ENCODE measurements around the gene SCAF4.

Gene SCAF4

GRCh38 chr21:31710586-31710985 is 21.3 kb downstream of the SCAF4 start:
- no peak for DNase-seq

- DNase-seq: no peak
Measured at GRCh38 chr21:31708541-31708940, 23.4 kb downstream of the SCAF4 start.

DNA sequence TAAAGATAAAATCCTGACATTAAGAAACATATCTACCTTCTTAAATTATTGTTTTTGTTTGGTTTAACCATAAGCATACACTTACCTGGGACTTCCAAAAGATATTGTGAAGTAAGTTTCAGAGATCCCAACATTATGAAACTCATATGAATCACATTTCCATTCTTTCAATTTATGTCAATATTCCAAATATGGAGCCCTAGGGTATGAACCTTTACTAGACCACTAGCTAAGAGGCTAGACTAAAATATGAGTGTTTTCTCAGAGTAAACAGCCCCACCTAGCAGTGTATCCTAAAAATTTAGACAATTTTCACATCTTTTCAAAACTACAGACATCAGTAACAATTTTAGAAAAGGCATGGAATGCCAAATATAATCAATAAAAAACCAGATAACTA is 24.4 kb downstream of the SCAF4 start:
- DNase-seq: no peak

DNA sequence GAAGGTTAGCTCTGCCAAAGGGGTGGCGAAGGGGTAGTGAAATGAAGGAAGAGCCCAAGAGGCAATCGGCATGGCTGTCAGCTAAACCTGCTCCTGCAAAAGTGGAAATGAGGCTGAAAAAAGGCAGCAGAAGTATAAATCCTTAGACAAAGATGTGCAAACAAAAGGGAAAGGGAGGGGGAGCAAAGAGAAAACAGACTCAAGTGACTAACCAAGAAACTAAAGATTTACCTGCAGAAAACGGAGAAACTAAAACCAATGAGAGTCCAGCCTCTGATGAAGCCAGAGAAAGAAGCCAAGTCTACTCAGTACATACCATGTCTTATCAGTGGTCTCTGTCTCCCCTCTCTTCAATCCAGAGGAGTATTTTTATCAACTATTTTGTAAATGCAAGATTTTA is 25.4 kb downstream of the SCAF4 start:
- no peak for DNase-seq

DNA sequence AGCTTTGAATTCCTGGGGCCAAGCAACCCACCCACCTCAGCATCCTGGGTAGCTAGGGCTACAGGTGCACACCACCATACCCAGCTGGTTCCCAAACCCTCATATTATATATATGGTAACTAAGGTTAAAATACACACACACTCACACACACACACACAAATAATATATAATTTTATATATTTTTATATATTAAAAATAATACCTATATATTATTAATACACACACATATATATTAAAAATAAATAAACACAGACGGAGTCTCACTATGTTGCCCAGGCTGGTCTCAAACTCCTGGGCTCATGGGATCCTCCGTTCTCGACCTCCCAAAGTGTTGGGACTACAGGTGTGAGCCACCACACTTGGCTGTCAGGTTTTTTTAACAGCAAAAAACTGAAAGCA is 31.9 kb downstream of the SCAF4 start:
- DNase-seq: no peak

- no peak for DNase-seq
Measured at GRCh38 chr21:31698461-31698860, 33.5 kb downstream of the SCAF4 start.

- DNase-seq: no peak
Measured at GRCh38 chr21:31696424-31696823, 35.5 kb downstream of the SCAF4 start.

DNA sequence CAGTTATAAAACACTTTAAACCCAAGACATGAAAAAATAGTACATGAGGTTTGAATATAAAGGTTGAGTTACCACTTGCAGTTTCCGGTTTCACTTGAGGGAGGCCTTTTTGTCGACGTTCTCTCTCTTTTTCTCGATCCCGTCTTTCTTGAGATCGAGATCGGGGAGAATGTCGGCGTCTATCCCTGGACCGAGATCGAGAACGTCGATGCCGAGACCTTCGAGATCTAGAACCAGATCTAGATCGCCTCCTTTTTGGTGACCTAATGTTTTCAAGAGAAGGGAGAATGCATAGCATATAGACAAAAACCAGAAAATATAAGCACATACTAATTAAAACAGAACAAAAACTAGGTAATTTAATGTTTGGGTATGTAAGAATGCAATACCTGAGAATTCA is 38.7 kb downstream of the SCAF4 start:
- no peak for DNase-seq

GRCh38 chr21:31688603-31689368 is 43.1 kb downstream of the SCAF4 start:
- DNase-seq: no peak

DNA sequence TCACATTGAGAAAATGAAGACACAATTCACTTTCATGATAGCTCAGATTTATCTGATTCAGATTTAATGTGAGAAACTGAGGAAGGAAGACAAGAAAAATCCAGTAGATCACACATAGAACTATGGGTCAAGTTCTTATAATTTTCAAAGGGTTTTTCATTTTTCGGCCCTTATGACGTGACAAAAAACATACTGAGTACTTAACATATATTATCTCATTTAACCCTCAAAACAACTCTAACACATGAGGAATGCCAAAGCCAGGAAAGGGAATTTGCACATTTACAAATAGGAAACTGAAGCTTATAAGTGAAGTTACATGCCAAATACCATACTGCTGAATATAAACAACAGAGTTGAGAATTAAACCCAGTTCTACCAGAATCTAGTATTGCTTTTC is 44.8 kb downstream of the SCAF4 start:
- no peak for DNase-seq

DNA sequence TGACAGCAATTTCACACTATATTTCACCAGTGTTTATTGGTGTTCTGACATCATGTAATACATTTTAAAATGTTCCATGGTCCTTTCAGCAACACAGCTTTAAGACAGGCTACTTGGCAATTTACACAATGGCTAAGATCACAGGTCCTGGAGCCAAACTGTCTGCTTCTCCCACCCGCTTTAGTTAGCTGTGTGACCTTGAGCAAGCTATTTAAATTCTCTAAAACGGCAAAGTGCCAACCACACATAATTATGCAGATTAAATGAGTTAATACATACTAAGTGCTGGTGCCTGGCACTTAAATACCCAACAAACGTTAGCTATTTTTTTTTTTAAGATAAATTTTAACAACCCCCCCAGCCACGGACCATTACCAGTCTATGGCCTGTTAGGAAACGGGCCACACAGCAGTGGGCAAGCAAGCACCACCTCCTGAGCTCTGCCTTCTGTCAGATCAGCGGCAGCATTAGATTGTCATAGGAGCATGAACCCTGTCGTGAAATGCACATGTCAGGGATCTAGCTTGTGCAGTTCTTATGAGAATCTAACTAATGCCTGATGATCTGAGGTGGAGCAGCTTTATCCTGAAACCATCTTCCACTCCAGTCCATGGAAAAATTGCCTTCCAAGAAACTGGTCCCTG is 45.5 kb downstream of the SCAF4 start:
- DNase-seq: no peak

DNA sequence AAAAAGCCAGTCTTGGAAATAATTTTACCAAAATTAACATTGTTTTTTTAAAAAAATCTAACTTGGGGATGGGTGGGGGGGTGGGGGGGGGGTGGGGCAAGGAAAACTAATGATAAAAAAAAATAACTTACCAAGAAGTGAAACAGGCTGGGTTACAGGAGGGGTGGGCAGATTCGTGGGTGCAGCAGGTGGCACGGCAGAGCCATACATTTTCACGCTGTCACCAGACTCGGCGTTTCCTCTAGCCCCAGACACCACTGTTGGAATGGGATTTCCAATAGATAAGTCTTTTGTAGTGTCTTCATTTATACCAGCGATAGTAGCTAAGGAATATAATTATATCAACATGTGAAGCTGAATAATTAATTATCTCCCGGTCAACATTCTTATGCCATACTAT is 47.0 kb downstream of the SCAF4 start:
- DNase-seq: no peak

DNA sequence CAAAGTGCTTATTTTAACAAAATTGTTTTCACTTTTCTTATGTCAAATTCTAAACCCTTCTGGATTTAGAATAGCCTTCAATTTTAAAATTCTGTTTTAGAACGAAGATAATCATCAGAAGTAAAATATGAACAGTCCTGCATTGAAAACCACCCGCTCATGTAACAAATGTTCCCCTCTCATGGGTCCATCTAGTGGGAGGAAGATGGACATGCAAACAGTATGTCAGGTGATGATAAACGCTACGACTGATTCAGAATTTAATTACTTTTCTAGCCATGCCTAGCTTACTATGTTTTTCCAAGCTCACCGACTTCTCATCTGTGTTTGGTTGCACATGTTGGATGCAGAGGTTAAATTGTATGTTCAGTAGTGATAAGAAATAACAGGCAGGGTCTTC is 48.9 kb downstream of the SCAF4 start:
- DNase-seq: no peak

- no peak for DNase-seq
Measured at GRCh38 chr21:31682620-31683019, 49.3 kb downstream of the SCAF4 start.

DNA sequence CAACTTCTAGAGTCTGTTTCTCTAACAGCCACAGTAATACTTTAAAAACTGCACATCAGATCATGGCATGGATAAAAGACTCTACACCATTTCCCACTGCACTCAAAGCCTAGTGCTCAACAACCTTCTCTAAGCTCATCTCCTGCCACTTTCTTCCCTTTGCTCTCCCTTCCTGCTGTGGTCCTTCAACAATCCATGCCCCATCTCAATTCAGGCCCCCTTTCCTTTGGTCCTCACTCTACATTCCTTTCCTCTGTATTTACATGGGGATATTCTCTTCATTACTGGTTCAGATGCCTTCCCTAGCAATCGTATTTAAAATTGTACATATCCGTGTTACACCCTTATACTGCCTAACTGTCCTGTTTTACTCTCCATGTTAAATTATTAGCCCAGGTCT is 53.4 kb downstream of the SCAF4 start:
- no peak for DNase-seq

DNA sequence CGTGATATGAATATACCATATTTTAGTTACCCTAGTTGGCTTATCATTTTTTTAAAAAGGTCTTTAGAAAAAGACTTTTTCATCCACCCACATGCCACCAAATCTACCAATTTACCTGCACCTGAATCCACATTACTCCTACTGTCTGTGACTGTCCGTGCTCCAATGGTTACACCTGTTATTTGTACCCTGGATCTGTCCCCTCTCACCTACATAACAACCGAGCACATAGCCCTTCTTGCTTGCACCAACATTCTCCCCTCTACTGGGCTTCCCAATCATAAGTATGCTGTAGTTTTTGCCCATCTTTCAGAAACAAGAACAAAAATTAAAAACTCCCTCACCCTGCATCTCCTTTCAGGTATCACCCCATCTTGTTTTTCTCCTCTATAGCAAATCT is 54.9 kb downstream of the SCAF4 start:
- DNase-seq: no peak

DNA sequence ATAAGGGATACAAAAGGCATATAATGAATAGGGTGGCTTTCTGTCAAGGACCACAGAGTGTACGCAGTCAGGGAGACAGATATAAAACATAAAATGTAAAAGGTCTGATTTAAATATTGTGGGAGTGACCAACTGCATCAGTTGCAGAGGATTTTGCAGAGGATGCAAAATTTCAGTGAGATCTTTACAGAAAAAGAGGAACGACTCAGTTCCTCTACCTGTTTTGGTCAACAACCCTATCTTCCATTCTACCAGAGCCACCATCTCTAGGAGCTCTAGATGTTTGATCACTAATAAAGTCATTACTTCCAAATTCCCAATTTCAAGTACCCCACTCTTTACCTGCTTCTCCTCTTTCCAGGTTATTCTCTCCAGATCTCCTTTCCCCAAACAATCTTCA is 56.0 kb downstream of the SCAF4 start:
- DNase-seq: no peak

DNA sequence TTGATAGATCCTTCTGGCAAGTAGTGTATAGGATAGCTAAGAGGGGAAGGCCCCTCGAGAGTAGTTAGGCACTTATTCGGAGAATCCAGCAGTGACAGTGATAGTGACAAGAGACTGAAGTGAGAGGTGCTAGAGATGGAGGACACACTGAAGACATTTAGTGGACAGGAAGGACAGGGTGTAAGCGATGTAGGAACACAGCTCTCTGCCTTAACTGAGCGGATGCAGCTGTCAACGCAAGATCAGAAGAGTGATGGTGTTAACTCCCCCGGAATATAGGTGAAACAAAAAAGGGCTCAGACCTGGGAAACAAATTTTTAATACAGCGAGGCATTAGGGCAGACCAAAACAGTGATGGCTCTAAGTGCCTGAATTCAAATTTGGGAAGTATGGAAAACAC is 56.6 kb downstream of the SCAF4 start:
- DNase-seq: no peak

DNA sequence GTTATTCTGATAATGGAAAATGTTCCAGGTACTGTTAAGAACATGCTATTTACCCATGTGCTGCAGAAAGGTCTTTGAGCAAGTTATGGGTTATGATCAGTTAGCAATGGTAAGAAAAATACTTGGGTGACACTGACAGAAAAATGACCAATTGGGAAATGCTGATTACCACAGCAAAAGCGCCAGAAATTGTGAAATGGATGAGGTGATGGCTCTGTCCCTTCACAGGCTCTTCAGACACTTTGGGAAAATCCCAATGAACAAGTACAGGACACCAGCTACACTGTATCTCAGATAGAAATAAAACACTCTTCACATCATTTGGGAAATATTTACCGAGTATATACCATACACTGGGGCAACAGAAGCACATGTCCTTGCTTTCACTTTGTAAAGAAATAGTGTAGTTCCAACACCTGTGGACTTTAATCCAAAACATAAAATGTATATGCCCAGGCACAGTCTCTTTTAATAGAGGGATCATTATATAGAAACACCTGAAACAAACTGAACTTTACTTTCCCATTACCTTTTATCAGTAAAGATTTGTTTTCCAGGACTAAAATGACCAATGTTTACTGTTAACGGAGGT is 58.5 kb downstream of the SCAF4 start:
- DNase-seq: no peak

- DNase-seq: no peak
Measured at GRCh38 chr21:31671931-31672330, 60.0 kb downstream of the SCAF4 start.

- DNase-seq: no peak
Measured at GRCh38 chr21:31671146-31671716, 60.7 kb downstream of the SCAF4 start.

- DNase-seq: no peak
Measured at GRCh38 chr21:31670070-31670469, 61.8 kb downstream of the SCAF4 start.

DNA sequence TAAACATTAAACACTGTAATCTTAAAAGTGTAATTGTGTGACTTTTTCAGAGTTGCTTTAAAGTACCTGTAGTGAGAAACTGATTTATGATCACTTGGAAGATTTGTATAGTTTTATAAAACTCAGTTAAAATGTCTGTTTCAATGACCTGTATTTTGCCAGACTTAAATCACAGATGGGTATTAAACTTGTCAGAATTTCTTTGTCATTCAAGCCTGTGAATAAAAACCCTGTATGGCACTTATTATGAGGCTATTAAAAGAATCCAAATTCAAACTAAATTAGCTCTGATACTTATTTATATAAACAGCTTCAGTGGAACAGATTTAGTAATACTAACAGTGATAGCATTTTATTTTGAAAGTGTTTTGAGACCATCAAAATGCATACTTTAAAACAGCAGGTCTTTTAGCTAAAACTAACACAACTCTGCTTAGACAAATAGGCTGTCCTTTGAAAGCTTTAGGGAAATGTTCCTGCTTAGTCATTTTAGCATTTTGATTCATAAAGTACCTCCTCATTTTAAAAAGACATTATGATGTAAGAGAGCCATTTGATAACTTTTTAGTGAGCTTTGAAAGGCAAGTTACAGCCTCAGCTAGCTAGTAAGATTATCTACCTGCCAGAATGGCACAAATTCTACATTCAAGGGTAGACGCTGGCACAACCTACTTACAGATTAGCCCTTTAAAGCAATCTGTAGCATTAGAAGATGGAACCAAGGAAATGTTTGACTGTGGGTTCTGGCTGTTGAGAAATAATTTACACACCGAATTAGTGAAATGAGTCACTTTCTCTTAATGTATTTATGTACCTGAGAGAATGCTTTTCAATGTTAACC is 63.0 kb downstream of the SCAF4 start:
- no peak for DNase-seq

Data from activated CD8-positive, alpha-beta memory T cell treated with anti-CD3 and anti-CD28 coated beads, Interleukin-2, amount 50 U/mL, for 4 hours (primary cell).